Activated naive CD4-positive, alpha-beta T cell treated with Interleukin-2 at 50 U/mL for 16 hours (primary cell): ENCODE results near the gene MAP2K2.

ENCODE experiments used
- DNase-seq: peaks from one replicate; pipeline ENCODE4 v3.0.0-alpha.2; 2020

Gene MAP2K2

GRCh38 chr19:4099041-4099764, 24.7 kb downstream of the MAP2K2 start:
- no peak for DNase-seq

- DNase-seq, result no peak
Observed at GRCh38 chr19:4098493-4098892, 25.4 kb downstream of the MAP2K2 start.

GRCh38 chr19:4097501-4097900, 26.4 kb downstream of the MAP2K2 start:
- no peak for DNase-seq

GRCh38 chr19:4096049-4096892, 27.7 kb downstream of the MAP2K2 start:
- no peak for DNase-seq

GRCh38 chr19:4095488-4095844, 28.5 kb downstream of the MAP2K2 start:
- DNase-seq, result no peak

GRCh38 chr19:4094761-4095487, 29.0 kb downstream of the MAP2K2 start:
- no peak for DNase-seq

GRCh38 chr19:4094291-4094690, 29.6 kb downstream of the MAP2K2 start:
- DNase-seq, result no peak

GRCh38 chr19:4093643-4094175, 30.2 kb downstream of the MAP2K2 start:
- no peak for DNase-seq

- DNase-seq, result no peak
Observed at GRCh38 chr19:4090356-4091220, 33.3 kb downstream of the MAP2K2 start.

GRCh38 chr19:4089946-4090345, 34.0 kb downstream of the MAP2K2 start:
- DNase-seq, result no peak

- DNase-seq, result peak; percentile 35
Observed at GRCh38 chr19:4089400-4089908, 34.5 kb downstream of the MAP2K2 start.

GRCh38 chr19:4088975-4089374, 34.9 kb downstream of the MAP2K2 start:
- DNase-seq, result peak; percentile 32

GRCh38 chr19:4087787-4088679, 35.9 kb downstream of the MAP2K2 start:
- DNase-seq, result no peak

GRCh38 chr19:4086411-4086867, 37.5 kb downstream of the MAP2K2 start:
- no peak for DNase-seq

GRCh38 chr19:4084547-4084877, 39.4 kb downstream of the MAP2K2 start:
- DNase-seq, result no peak

GRCh38 chr19:4083677-4084546, 40.0 kb downstream of the MAP2K2 start:
- peak; percentile 30 for DNase-seq

GRCh38 chr19:4082172-4082571, 41.8 kb downstream of the MAP2K2 start:
- no peak for DNase-seq

- DNase-seq, result no peak
Observed at GRCh38 chr19:4081441-4082129, 42.3 kb downstream of the MAP2K2 start.

GRCh38 chr19:4080473-4080872, 43.4 kb downstream of the MAP2K2 start:
- DNase-seq, result no peak
